Measurements from ENCODE around the gene UNC5C.

The UNC5C gene

GRCh38 chr4:95528388-95528948 is 20.3 kb downstream of the UNC5C start:
- no peak overlapping the region for H3K4me3 ChIP-seq (ENCODE audit: control insufficient read depth, low read depth, low read length)
- DNase-seq (ENCODE audit: low read depth): no peak
- TF ChIP-seq, protein P1, sequence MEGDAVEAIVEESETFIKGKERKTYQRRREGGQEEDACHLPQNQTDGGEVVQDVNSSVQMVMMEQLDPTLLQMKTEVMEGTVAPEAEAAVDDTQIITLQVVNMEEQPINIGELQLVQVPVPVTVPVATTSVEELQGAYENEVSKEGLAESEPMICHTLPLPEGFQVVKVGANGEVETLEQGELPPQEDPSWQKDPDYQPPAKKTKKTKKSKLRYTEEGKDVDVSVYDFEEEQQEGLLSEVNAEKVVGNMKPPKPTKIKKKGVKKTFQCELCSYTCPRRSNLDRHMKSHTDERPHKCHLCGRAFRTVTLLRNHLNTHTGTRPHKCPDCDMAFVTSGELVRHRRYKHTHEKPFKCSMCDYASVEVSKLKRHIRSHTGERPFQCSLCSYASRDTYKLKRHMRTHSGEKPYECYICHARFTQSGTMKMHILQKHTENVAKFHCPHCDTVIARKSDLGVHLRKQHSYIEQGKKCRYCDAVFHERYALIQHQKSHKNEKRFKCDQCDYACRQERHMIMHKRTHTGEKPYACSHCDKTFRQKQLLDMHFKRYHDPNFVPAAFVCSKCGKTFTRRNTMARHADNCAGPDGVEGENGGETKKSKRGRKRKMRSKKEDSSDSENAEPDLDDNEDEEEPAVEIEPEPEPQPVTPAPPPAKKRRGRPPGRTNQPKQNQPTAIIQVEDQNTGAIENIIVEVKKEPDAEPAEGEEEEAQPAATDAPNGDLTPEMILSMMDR (IDR thresholded peaks at IDR 0.05; ENCODE audit: control insufficient read depth, insufficient read depth, low read depth, low read length, missing control alignments): no peak

DNA sequence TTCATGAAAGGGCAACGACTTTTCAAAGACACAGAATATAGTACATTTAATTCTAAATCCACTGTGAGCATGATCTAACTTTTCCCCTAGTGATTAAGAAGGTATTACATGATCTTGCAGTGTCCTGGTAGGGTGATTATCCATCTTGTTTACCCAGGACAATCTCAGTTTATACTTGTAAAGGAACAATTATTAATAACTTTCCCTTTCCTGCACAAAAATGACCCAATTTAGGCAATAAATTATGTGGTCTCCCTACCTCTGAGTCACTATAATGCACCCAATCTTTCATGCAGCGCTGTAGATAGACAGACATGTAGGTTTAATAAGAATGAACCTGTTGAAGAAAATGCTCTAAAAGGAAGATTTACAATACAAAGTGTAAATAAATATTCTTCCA is 22.7 kb downstream of the UNC5C start:
- DNase-seq (ENCODE audit: low read depth): no peak
- H3K4me3 ChIP-seq (ENCODE audit: control insufficient read depth, low read depth, low read length): no peak overlapping the region
- TF ChIP-seq, protein P1 (IDR thresholded peaks at IDR 0.05; ENCODE audit: control insufficient read depth, insufficient read depth, low read depth, low read length, missing control alignments): no peak

DNA sequence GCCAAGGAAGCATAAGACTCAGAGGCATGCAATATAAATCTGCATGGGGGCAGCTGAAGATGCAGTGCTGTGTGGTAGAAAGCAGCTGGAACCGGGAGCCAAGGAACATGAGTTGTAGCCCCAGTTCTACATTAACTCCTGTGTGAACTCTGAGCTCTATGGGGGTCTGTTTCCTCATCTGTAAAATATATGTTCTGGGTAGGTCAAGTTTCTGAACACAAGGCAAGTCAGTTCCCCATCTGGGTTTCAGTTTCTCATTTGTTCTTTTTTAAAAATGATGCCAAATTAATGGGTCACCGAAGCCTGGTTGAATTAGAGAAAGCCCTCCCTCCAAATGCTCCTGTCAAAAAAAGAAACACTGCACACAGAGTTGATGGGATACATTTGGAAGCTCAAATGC is 24.0 kb downstream of the UNC5C start:
- H3K4me3 ChIP-seq (ENCODE audit: control insufficient read depth, low read depth, low read length): no peak overlapping the region
- TF ChIP-seq, protein P1 (IDR thresholded peaks at IDR 0.05; ENCODE audit: control insufficient read depth, insufficient read depth, low read depth, low read length, missing control alignments): no peak
- no peak for DNase-seq (ENCODE audit: low read depth)

DNA sequence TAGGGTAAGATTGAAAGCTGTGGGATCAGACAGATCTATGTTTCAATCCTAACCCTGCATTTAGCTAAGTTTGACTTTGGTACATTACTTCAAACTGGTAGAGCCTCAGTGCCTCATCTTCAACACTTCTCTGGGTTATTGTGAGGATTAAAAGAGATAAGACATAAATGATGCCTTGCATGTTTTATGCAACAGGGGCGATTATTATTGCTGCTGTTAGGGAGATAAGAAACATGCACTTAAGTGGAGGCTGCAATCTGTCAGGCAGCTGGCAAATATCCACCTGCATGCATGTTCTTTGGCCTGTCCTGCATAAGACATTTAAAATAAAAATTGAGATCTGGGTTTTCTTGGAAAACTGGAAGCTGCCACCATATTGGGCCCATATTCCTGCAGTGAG is 24.6 kb downstream of the UNC5C start:
- no peak for DNase-seq (ENCODE audit: low read depth)
- TF ChIP-seq, protein P1 (IDR thresholded peaks at IDR 0.05; ENCODE audit: control insufficient read depth, insufficient read depth, low read depth, low read length, missing control alignments): no peak
- no peak overlapping the region for H3K4me3 ChIP-seq (ENCODE audit: control insufficient read depth, low read depth, low read length)

GRCh38 chr4:95522682-95523530 is 25.9 kb downstream of the UNC5C start:
- TF ChIP-seq, protein P1 (IDR thresholded peaks at IDR 0.05; ENCODE audit: control insufficient read depth, insufficient read depth, low read depth, low read length, missing control alignments): no peak
- no peak overlapping the region for H3K4me3 ChIP-seq (ENCODE audit: control insufficient read depth, low read depth, low read length)
- no peak for DNase-seq (ENCODE audit: low read depth)

DNA sequence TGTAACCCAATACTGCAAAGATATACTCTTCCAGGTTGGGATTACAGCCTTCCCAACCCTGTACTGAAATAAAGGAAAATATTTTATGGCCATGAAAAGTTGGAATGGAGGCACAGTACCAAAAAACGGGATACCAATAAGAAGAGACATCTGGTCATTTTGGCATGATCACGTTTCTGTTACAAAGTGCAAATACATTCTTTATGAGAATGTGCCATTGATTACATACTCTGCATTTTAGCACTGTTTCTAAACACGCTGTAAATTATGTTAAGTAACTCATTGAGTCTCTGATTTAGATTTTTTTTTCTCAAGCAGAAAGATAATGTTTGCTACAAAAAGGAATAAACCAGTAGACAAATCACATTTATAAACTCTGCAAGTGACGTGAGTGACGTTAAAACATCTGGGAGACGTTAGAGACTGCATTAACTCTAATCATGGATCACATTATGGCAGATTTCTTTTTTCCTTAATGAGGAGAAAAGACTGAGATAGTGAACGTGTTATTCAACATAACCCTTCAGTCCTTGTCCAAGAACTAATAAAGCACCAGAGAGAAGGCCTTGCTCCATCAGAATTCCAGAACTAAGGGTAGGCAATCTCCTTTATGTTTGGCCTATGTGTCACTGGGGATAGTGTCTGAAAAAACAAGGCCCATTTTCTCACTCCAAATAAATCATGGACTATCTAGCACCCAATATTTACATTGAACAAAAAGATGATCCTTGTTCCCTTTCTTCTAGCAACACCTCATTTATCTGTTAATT is 31.0 kb downstream of the UNC5C start:
- H3K4me3 ChIP-seq (ENCODE audit: control insufficient read depth, low read depth, low read length): no peak overlapping the region
- DNase-seq (ENCODE audit: low read depth): no peak
- TF ChIP-seq, protein P1 (IDR thresholded peaks at IDR 0.05; ENCODE audit: control insufficient read depth, insufficient read depth, low read depth, low read length, missing control alignments): no peak

Data from AG09309 (cell line).